NCI-H345 (cell line): ENCODE measurements around the gene CNDP2.
"Not testable (repeated sequence)": the region's sequence is repeated elsewhere in the genome, so short reads cannot be mapped to it uniquely, and the experiment has no call there.

Source experiments
- DNase-seq: peaks from one replicate; lab custom pipeline; 2025; lab: John Stamatoyannopoulos, UW

The CNDP2 gene

DNA sequence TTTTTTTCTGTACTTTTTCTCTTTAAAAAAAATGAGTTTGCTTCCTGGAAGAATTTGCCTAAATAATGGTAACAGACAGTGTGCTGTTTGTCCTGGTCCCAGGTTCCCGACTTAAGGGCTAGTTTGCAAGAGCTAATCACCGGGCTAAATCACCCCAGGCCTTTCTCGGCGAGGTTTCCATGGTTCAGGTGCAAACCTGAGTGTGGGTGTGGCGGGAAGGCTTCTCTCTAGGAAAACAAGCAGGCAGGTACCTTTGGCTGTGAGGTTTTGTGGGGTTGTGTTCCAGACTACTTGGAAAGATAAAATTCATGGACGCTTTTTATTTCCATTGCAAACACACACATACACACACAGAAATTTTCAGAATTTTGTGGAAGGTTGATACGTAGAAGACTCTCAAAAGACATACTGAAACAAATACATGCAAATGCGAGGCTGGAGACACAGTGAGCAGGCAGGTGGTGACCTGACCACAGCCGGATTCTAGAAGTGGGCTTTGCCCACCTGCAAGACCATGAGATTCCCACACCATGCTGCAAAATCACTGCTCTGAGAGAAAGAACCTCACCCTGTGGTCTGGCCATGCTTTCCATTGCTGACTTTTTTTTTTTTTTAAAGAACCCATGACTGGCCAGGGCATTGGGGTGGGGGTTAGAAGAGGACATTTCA, 39.0 kb downstream of the CNDP2 start:
- no peak for DNase-seq

DNA sequence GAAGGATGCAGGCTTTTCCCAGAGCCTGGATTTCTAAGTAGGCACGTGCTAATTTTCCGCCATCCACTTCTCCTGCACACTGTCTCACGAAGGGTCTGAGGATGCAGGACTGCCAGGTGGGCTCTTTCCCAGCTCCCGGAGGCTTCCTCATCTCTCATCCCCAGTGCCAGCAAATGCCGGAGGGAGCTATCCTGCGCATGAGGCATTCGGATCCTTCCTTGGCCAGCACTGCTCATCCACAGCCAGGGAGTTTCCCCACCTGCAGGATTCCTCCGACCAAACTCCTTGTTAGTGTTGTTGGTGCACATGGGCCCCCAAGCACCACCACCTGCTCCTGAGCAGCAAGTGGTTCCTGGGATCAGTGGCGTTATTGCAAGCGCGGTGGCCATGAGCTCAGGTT, 43.1 kb downstream of the CNDP2 start:
- DNase-seq: no peak

DNA sequence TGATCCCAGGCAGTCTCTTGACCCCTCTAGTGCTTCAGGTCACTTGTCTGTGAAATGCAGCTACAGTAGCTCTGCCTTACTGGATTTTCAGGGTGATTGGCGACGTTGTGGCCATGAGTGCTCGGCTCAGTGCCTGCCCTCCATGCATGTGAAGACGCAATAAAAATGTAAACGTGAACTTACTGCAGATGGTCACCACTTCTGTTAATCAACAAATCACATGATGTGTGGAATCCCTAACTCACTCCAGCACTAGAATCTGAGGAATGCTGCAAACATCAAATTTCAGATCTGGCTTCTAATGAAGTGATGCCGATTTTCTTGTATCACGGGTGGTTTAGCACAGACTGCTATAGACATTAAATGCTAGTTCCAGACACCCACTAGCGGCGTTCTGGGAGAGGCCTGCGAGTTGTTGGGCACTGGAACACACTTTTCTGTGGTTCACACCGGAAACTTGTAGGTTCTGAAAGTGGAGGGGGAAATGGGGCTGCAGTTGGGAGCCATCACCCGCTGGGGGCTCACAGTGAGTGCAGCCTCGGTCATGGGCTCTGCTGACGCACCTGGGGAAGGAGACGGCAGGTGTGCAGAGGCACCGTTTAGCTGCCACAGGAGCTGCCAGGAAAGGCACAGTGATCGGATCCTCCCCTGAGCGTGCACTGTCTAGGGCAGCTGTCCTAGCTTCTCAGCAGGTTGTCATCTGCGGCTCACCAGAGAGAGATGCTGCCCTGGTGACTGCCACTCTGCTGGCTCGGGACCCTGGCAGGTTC, 44.7 kb downstream of the CNDP2 start:
- DNase-seq: peak; percentile 36

DNA sequence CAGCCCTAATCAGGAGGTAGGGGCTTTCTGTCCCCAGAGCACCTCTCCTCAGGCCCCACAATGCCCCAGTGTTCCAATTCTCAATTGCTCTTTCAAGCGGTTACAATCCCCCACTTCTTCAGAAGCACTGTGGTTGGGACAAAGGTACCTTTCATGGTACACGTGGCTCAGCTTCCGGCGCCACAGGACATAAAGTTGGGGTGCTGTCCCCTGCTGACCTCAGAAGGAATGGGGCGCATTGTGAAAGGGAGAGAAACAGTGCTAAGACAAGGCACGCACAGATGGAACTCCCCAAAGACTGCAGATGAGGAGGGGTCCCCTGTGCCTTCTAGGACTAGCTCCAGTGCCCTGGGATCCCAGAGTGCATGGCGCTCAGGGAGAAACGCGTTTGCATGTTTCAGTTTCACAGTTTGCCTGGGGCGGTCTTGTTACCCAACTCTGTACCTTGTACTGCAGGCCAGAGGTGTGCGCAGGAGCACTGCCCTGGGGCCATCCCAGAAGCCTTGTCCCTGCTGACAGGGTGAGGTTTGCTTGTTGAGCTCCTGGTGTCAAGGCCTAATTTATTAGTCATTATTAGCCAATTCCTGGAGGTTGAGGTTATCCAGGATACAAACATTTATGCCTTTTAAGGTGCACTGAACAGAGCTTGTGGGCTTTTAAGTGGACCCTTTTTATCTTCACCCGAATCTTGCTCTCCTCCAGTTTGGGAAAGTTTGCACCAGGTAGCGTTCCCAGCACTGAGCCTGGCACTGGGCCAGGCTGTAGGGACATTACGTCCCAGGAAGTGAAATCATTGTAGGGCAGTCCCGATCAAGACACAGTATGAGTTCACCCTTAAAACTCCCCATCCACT, 45.8 kb downstream of the CNDP2 start:
- DNase-seq: no peak

DNA sequence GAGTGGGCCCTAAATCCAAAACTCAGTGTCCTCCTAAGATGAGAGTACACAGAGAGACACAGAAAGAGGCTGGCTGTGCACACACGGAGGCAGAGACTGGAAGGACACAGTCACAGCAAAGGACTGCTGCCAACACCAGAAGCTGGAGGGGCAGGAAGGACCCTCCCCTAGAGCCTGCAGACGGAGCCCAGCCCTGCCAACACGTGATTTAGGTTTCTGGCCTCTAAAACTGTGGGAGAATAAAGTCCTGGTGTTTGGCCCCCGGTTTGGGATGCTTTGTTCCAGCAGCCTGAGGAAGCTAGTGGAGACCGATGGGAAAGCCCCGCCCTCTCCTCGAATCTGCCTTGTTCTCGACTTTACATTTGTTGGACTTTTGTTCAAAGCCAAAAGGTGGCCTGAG, 48.7 kb downstream of the CNDP2 start:
- DNase-seq: no peak

DNA sequence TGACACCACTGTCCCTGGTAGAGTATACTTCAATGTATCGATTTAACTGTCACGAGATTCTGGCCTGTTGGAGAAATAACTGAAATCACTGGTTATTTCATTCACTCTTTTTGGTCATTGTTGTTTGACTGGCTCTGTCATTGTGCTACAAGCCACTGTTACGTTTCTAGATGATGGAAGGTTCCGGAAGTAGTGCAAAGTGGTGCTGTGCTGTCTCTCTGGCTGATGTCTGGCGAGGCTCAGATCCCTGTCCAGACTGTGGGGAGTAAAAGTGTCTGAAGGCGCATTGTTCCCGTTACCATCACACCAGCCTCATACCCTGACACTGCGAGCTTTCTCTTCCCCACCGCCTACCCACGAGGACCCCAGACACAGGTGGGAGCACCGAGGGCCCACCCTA, 49.8 kb downstream of the CNDP2 start:
- DNase-seq: no peak

GRCh38 chr18:74546751-74547530, 50.8 kb downstream of the CNDP2 start:
- DNase-seq: no peak

- DNase-seq: no peak
Observed at GRCh38 chr18:74547860-74548259, 51.7 kb downstream of the CNDP2 start.

- no peak for DNase-seq
Observed at GRCh38 chr18:74549591-74550104, 53.5 kb downstream of the CNDP2 start.

GRCh38 chr18:74550886-74551285, 54.7 kb downstream of the CNDP2 start:
- DNase-seq: no peak

- DNase-seq: no peak
Observed at GRCh38 chr18:74551452-74551851, 55.3 kb downstream of the CNDP2 start.

GRCh38 chr18:74551936-74552555, 55.9 kb downstream of the CNDP2 start:
- peak; percentile 89 for DNase-seq

DNA sequence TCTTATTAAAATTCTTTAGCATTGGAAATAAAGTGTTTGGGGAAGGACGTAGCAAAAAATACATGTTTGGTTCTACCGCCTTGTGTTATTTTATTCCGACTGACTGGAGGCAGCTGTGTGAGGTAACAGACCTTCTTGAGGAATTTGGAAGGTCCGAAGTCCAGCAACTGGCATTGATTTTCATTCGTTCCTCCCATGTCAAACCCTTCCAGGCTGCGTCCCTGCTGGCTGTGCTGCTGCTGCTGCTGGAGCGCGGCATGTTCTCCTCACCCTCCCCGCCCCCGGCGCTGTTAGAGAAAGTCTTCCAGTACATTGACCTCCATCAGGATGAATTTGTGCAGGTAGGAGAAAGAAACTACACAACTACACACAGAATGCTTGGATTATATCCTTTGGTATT, 60.0 kb downstream of the CNDP2 start:
- DNase-seq: no peak

- DNase-seq: no peak
Observed at GRCh38 chr18:74558096-74558495, 61.9 kb downstream of the CNDP2 start.

GRCh38 chr18:74562131-74562730, 66.1 kb downstream of the CNDP2 start:
- no peak for DNase-seq

DNA sequence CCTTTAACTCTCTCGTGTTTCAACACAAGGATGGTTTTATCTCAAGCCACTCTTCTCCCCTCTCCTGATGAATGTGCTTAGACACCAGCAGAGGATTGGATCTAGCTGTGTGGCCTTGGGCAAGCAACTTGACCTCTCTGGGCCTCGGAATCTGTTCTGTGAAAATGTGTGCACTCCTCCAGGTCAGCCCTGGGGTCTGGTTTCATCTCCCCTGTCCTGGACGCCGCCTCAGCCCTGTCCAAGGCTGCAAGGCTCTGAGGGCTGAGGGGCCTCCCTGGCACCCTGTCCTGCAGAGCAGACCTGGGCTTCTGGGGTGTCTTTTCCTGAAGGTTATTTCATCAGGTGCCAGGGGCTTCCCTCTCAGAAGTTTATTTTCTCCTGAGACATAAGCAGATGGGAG, 66.6 kb downstream of the CNDP2 start:
- no peak for DNase-seq

- no peak for DNase-seq
Observed at GRCh38 chr18:74563999-74564398, 67.8 kb downstream of the CNDP2 start.

DNA sequence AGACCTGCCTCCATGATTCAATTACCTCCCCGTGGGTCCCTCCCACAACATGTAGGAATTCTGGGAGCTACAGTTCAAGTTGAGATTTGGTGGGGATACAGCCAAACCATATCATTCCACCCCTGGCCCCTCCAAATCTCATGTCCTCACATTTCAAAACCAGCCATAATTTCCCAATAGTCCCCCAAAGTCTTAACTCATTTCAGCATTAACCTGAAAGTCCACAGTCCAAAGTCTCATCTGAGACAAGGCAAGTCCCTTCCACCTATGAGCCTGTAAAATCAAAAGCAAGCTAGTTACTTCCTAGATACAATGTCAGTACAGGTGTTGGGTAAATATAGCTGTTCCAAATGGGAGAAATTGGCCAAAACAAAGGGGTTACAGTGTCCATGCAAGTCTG, 69.0 kb downstream of the CNDP2 start:
- not testable (repeated sequence) for DNase-seq

- not testable (repeated sequence) for DNase-seq
Observed at GRCh38 chr18:74565993-74566392, 69.8 kb downstream of the CNDP2 start.

- DNase-seq: no peak
Observed at GRCh38 chr18:74567822-74568221, 71.7 kb downstream of the CNDP2 start.

DNA sequence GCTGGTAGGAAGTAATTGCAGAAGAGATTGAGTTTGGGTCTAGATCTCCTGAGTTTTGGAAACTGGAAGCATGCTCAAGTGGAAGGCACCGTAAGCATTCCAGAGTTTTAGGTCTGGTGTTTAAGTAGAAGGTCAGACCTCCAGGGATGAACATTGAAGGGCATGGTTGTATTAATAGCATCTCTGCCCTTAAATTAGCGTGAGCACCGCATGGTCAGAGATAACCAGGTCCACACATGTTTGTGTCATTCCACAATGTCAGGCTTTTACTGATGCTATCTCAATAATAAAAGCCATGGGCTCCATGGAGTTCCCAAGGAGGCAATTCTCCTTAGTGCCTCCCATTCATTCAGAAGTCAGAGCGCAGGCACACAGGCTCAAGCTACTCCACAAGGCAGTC, 73.2 kb downstream of the CNDP2 start:
- DNase-seq: no peak
